Measurements from ENCODE around the gene SNTN. TPM values are rescaled to one million over a fixed set of nuclear protein-coding genes. Genes with fewer than 3 reads are reported as not detected.
A peak's percentile ranks its signal among the peaks of the same experiment; 100 is the strongest.

The SNTN gene
- not detected in 2 replicates for total RNA-seq (2012; rRNA removed)

- no peak within 1 kb of the TSS for H3K4me2 ChIP-seq (ENCODE audit: low read length)
- no peaks in the 10 kb centered on the region for H3K9me3 ChIP-seq (replicated peaks; ENCODE audit: low read length)
- no peak within 1 kb of the TSS for H3K9ac ChIP-seq (ENCODE audit: low read depth, low read length)
- H3K4me3 ChIP-seq (ENCODE audit: low read length) = no peak within 1 kb of the TSS
- no peaks in the 10 kb centered on the region for H3K36me3 ChIP-seq (ENCODE audit: insufficient read depth, low read length)
- peaks cover 29% of the 10 kb centered on the region for H3K4me1 ChIP-seq (ENCODE audit: control insufficient read depth, insufficient read depth, low read length)
- no peaks in the 10 kb centered on the region for H3K27me3 ChIP-seq (ENCODE audit: control insufficient read depth, insufficient read depth, low read length)
Measured at GRCh38 chr3:63652066-63652725, at the start of gene SNTN. Gene SNTN, plus strand, starts transcription at chr3:63652675. Its CDS starts 13 bp downstream, at chr3:63652688.

- Histone ChIP-seq H3K4me2 (ENCODE audit: low read length) (no peak overlapping the region), H3K9me3 (replicated peaks; ENCODE audit: low read length) (no peaks in the 10 kb centered on the region)
Measured at GRCh38 chr3:63607716-63608115, 44.8 kb upstream of the SNTN start.

GRCh38 chr3:63609408-63609807 lies 43.1 kb upstream of the SNTN start:
- no peaks in the 10 kb centered on the region for H3K36me3 ChIP-seq (ENCODE audit: insufficient read depth, low read length)
- no peak overlapping the region for H3K4me3 ChIP-seq (ENCODE audit: low read length)
- no peaks in the 10 kb centered on the region for H3K9me3 ChIP-seq (replicated peaks; ENCODE audit: low read length)

More at GRCh38 chr3:63607716-63608115, 44.8 kb upstream of the SNTN start:
- Histone ChIP-seq H3K4me3 (ENCODE audit: low read length) (no peak overlapping the region), H3K9ac (ENCODE audit: low read depth, low read length) (no peak overlapping the region), H3K4me1 (ENCODE audit: control insufficient read depth, insufficient read depth, low read length) (no peaks in the 10 kb centered on the region), H3K36me3 (ENCODE audit: insufficient read depth, low read length) (no peaks in the 10 kb centered on the region), H3K27me3 (ENCODE audit: control insufficient read depth, insufficient read depth, low read length) (no peaks in the 10 kb centered on the region)

GRCh38 chr3:63609834-63610233 lies 42.6 kb upstream of the SNTN start:
- Histone ChIP-seq H3K27me3 (ENCODE audit: control insufficient read depth, insufficient read depth, low read length) (no peaks in the 10 kb centered on the region), H3K36me3 (ENCODE audit: insufficient read depth, low read length) (no peaks in the 10 kb centered on the region), H3K9me3 (replicated peaks; ENCODE audit: low read length) (no peaks in the 10 kb centered on the region), H3K4me1 (ENCODE audit: control insufficient read depth, insufficient read depth, low read length) (peaks cover 16% of the 10 kb centered on the region), H3K9ac (ENCODE audit: low read depth, low read length) (no peak overlapping the region), H3K4me3 (ENCODE audit: low read length) (no peak overlapping the region), H3K4me2 (ENCODE audit: low read length) (no peak overlapping the region)

More at GRCh38 chr3:63609408-63609807, 43.1 kb upstream of the SNTN start:
- peaks cover 16% of the 10 kb centered on the region for H3K4me1 ChIP-seq (ENCODE audit: control insufficient read depth, insufficient read depth, low read length)
- no peak overlapping the region for H3K9ac ChIP-seq (ENCODE audit: low read depth, low read length)
- H3K27me3 ChIP-seq (ENCODE audit: control insufficient read depth, insufficient read depth, low read length) = no peaks in the 10 kb centered on the region
- H3K4me2 ChIP-seq (ENCODE audit: low read length) = no peak overlapping the region

GRCh38 chr3:63611382-63611781 lies 41.1 kb upstream of the SNTN start:
- Histone ChIP-seq H3K9ac (ENCODE audit: low read depth, low read length) (no peak overlapping the region), H3K27me3 (ENCODE audit: control insufficient read depth, insufficient read depth, low read length) (no peaks in the 10 kb centered on the region), H3K4me2 (ENCODE audit: low read length) (no peak overlapping the region), H3K4me3 (ENCODE audit: low read length) (no peak overlapping the region), H3K36me3 (ENCODE audit: insufficient read depth, low read length) (no peaks in the 10 kb centered on the region), H3K4me1 (ENCODE audit: control insufficient read depth, insufficient read depth, low read length) (peaks cover 16% of the 10 kb centered on the region), H3K9me3 (replicated peaks; ENCODE audit: low read length) (no peaks in the 10 kb centered on the region)

- Histone ChIP-seq H3K4me2 (ENCODE audit: low read length) (peak overlapping the region; percentile 17), H3K4me3 (ENCODE audit: low read length) (no peak overlapping the region), H3K27me3 (ENCODE audit: control insufficient read depth, insufficient read depth, low read length) (no peaks in the 10 kb centered on the region), H3K36me3 (ENCODE audit: insufficient read depth, low read length) (no peaks in the 10 kb centered on the region), H3K9ac (ENCODE audit: low read depth, low read length) (no peak overlapping the region), H3K9me3 (replicated peaks; ENCODE audit: low read length) (no peaks in the 10 kb centered on the region), H3K4me1 (ENCODE audit: control insufficient read depth, insufficient read depth, low read length) (peaks cover 16% of the 10 kb centered on the region)
Measured at GRCh38 chr3:63613561-63613960, 38.9 kb upstream of the SNTN start.

GRCh38 chr3:63617391-63617790 lies 35.1 kb upstream of the SNTN start:
- peaks cover 16% of the 10 kb centered on the region for H3K4me1 ChIP-seq (ENCODE audit: control insufficient read depth, insufficient read depth, low read length)
- no peak overlapping the region for H3K4me2 ChIP-seq (ENCODE audit: low read length)
- H3K9me3 ChIP-seq (replicated peaks; ENCODE audit: low read length) = no peaks in the 10 kb centered on the region
- H3K36me3 ChIP-seq (ENCODE audit: insufficient read depth, low read length) = no peaks in the 10 kb centered on the region
- no peak overlapping the region for H3K4me3 ChIP-seq (ENCODE audit: low read length)
- no peaks in the 10 kb centered on the region for H3K27me3 ChIP-seq (ENCODE audit: control insufficient read depth, insufficient read depth, low read length)
- H3K9ac ChIP-seq (ENCODE audit: low read depth, low read length) = no peak overlapping the region

- peak overlapping the region; percentile 41 for H3K4me3 ChIP-seq (ENCODE audit: low read length)
- H3K9me3 ChIP-seq (replicated peaks; ENCODE audit: low read length) = no peaks in the 10 kb centered on the region
Measured at GRCh38 chr3:63624941-63625560, 27.4 kb upstream of the SNTN start.

GRCh38 chr3:63631670-63632069 lies 20.8 kb upstream of the SNTN start:
- Histone ChIP-seq H3K9me3 (replicated peaks; ENCODE audit: low read length) (no peaks in the 10 kb centered on the region), H3K36me3 (ENCODE audit: insufficient read depth, low read length) (no peaks in the 10 kb centered on the region), H3K4me3 (ENCODE audit: low read length) (no peak overlapping the region), H3K27me3 (ENCODE audit: control insufficient read depth, insufficient read depth, low read length) (no peaks in the 10 kb centered on the region), H3K9ac (ENCODE audit: low read depth, low read length) (no peak overlapping the region), H3K4me1 (ENCODE audit: control insufficient read depth, insufficient read depth, low read length) (no peaks in the 10 kb centered on the region), H3K4me2 (ENCODE audit: low read length) (no peak overlapping the region)

More at GRCh38 chr3:63624941-63625560, 27.4 kb upstream of the SNTN start:
- Histone ChIP-seq H3K4me2 (ENCODE audit: low read length) (peak overlapping the region; percentile 66), H3K36me3 (ENCODE audit: insufficient read depth, low read length) (no peaks in the 10 kb centered on the region), H3K9ac (ENCODE audit: low read depth, low read length) (peak overlapping the region; percentile 39), H3K4me1 (ENCODE audit: control insufficient read depth, insufficient read depth, low read length) (peaks cover 16% of the 10 kb centered on the region), H3K27me3 (ENCODE audit: control insufficient read depth, insufficient read depth, low read length) (no peaks in the 10 kb centered on the region)

- Histone ChIP-seq H3K36me3 (ENCODE audit: insufficient read depth, low read length) (no peaks in the 10 kb centered on the region), H3K4me3 (ENCODE audit: low read length) (no peak overlapping the region), H3K9ac (ENCODE audit: low read depth, low read length) (no peak overlapping the region), H3K9me3 (replicated peaks; ENCODE audit: low read length) (no peaks in the 10 kb centered on the region), H3K27me3 (ENCODE audit: control insufficient read depth, insufficient read depth, low read length) (no peaks in the 10 kb centered on the region), H3K4me2 (ENCODE audit: low read length) (no peak overlapping the region), H3K4me1 (ENCODE audit: control insufficient read depth, insufficient read depth, low read length) (no peaks in the 10 kb centered on the region)
Measured at GRCh38 chr3:63635186-63635585, 17.3 kb upstream of the SNTN start.

- no peak overlapping the region for H3K4me3 ChIP-seq (ENCODE audit: low read length)
- no peaks in the 10 kb centered on the region for H3K36me3 ChIP-seq (ENCODE audit: insufficient read depth, low read length)
- H3K4me1 ChIP-seq (ENCODE audit: control insufficient read depth, insufficient read depth, low read length) = no peaks in the 10 kb centered on the region
- no peak overlapping the region for H3K9ac ChIP-seq (ENCODE audit: low read depth, low read length)
- no peaks in the 10 kb centered on the region for H3K27me3 ChIP-seq (ENCODE audit: control insufficient read depth, insufficient read depth, low read length)
- no peak overlapping the region for H3K4me2 ChIP-seq (ENCODE audit: low read length)
- H3K9me3 ChIP-seq (replicated peaks; ENCODE audit: low read length) = no peaks in the 10 kb centered on the region
Measured at GRCh38 chr3:63639806-63640205, 12.7 kb upstream of the SNTN start.

GRCh38 chr3:63642488-63642887 lies 10.0 kb upstream of the SNTN start:
- Histone ChIP-seq H3K4me1 (ENCODE audit: control insufficient read depth, insufficient read depth, low read length) (no peaks in the 10 kb centered on the region), H3K36me3 (ENCODE audit: insufficient read depth, low read length) (no peaks in the 10 kb centered on the region), H3K9ac (ENCODE audit: low read depth, low read length) (no peak overlapping the region), H3K4me2 (ENCODE audit: low read length) (no peak overlapping the region), H3K27me3 (ENCODE audit: control insufficient read depth, insufficient read depth, low read length) (no peaks in the 10 kb centered on the region), H3K4me3 (ENCODE audit: low read length) (no peak overlapping the region), H3K9me3 (replicated peaks; ENCODE audit: low read length) (no peaks in the 10 kb centered on the region)
